LHCN-M2 (cell line): Measurements from ENCODE around the gene GBX1. TPM values are rescaled to one million over a fixed set of nuclear protein-coding genes. Genes with fewer than 3 reads are reported as not detected.

ENCODE experiments used
- DNase-seq: peaks from one replicate; pipeline ENCODE4 v3.0.0-alpha.2; 2012; ENCODE audit warnings: low read depth
- total RNA-seq: library from RNA; depleted of rRNA; stranded (reverse); fragments of >200 nt; gene quantifications from 2 replicates; pipeline ENCODE4 v1.2.3, GENCODE V29; 2014

GBX1 gene
- total RNA-seq, 1 experiment from 2014 or later = not detected

GRCh38 chr7:151193203-151193978 is 25.9 kb upstream of the GBX1 start:
- DNase-seq = no peak

DNA sequence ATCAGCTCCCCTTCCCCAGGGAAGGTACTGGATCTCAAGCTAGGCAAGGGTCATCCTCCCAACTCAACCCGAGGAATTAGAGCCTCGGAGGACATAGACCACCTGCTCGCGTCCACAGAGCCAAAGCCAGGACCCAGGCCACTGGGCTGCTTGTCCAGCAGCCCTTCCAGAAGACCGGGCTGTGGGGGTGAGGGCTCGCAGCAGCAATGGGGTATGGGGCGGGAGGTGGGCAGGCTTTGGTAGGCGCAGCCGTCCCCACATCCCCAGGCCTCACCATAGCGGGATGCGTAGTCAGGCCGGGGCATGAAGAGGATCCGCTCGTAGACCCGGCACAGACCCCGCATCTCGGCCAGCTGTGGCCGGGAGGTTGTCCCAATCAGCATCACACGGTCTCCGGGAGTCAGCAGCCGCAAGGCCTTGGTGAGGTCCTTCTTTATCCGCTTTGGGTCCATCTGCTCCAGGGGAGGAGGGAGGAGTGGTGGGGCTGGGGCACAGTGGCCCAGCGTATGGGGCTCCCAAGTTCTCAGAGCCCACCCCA is 24.6 kb upstream of the GBX1 start:
- no peak for DNase-seq

DNA sequence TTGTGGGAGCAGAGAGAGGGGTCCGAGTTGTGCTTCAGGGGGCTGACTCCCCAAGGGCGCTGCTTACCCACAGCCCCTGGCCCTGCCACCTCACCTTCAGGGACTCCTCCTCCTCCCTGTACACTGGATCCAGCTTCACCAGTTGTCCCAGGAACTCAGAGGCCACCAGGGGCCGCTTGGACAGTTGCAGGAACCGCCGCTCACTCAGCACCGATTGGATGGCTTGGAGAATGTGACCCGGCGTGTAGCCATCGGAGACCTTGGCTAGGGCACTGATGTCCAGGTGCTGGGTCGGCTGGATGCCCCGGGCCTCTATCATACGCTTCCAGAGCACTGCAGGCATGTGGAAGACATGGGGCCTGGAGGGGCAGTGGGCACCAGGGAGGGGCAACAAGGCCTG is 24.1 kb upstream of the GBX1 start:
- DNase-seq = no peak

GRCh38 chr7:151189038-151189437 is 21.5 kb upstream of the GBX1 start:
- no peak for DNase-seq

DNA sequence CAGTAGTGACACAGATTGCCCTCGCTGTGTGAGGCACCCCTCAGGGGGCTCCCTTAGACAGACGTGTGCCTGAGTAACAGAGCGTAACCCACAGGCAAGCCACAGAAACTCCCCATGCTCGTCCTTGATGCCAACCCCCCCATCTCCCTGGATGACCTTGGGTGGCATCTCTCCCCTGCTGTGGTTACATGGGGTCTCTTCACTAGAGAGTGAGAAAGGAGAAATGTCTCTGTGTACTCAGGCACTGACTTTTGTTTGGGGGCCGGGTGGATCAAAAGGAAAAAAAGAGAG is 20.7 kb upstream of the GBX1 start:
- DNase-seq = no peak

DNA sequence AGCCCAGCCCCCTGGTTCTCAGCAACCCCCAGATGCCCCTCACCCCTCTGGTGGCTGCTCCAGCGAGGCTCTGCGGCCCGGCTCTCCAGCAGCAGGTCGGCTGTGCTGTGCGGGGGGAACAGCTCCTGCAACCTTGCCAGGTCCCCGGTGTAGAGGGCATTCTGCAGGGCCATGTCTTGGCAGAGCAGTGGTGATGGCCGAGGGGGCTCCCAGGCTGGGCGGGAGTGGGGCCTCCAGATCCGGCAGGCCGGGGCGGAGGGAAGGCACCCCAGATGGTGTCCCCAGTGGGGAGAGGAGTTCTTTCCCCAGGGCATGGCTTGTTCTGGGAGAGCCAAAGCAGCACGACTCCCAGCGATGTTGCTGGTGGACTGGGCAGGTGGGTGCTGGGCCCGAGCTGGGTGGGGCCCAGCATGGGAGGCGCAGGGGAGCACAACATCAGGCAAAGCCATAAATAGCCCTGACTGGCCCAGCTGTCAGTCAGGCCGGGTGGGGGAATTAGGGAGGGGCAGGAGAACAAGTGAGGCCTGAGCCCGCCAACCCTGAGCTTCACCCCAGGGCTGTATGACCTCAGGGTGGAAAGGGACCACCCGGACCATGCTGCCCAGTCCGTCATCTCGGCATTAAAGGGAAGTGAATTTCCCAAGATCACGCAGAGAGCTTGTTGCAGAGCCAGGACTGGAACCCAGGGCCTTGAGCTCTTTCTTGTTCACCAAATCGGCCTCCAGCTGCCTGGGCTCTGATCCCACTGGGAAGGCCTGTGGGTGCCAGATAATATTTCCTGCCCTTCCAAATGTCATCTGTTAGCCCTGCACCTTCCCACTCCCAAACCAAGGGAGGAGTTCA is 20.1 kb upstream of the GBX1 start:
- no peak for DNase-seq

GRCh38 chr7:151186640-151187408 is 19.3 kb upstream of the GBX1 start, which contains the start of gene ASB10:
Gene ASB10 (minus strand): TSS chr7:151187250. CDS start chr7:151187130, 120 bp downstream.
- no peak for DNase-seq

DNA sequence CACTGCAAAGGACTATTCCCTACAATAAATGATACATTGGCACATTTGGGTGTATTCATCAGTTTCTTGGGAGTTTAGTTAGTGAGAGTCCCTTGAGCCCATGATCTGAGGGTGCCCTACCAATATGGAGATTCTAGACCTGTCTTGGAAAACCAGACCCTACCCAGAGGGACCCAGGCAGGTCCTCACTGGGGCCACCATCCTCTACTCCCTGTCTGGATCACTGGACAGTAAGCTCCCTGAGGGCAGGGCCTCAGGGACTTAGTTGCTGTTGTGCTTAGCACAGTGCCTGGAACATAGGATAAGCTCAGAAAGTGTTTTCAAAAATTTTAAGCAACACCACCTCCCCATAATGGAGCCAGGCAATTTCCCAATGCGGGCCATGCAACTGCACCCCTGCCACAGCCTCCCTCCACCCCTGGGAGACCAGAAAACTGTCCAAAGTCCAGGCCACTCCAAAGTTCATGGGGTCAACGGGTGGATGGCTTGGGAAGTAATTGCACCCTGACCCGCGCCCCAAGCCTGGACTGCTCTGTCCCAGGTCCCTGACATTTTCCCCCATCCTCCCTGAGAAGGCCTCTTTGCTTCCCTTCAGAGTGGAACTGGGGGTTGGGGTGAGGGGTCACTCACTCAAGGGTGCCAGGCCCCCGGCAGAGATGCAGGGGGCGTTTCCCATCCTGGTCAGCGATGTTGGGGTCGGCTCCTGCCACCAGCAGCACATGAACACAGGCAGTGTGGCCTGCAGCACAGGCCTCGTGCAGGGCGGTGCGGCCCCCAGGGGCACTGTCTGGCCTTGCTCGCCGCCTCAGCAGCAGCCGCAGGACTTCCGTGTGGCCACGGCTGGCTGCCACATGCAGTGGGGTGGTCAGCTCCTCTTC is 18.5 kb upstream of the GBX1 start:
- DNase-seq = no peak

DNA sequence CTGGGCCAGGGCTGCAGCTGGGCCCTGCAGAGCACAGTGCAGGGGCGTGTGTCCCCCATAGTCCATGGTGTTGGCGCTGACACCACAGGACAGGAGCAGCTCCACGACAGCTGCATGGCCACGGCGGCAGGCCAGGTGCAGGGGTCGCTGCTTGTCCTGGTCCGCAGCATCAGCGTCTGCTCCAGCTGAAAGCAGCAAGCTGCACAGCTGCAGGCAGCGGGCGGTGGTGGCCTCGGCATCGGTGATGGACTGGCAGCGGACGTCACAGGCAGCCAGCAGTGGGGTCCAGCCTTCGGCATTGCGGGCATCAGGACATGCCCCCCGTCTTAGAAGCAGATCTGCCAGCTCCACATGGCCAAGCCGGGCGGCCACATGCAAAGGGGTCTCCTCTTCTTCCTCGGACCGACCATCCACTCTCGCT is 13.5 kb upstream of the GBX1 start:
- DNase-seq = no peak

- no peak for DNase-seq
Measured at GRCh38 chr7:151179946-151180345, 12.5 kb upstream of the GBX1 start.

- DNase-seq = no peak
Measured at GRCh38 chr7:151179287-151179860, 11.9 kb upstream of the GBX1 start.

- DNase-seq = no peak
Measured at GRCh38 chr7:151178831-151179230, 11.3 kb upstream of the GBX1 start.

DNA sequence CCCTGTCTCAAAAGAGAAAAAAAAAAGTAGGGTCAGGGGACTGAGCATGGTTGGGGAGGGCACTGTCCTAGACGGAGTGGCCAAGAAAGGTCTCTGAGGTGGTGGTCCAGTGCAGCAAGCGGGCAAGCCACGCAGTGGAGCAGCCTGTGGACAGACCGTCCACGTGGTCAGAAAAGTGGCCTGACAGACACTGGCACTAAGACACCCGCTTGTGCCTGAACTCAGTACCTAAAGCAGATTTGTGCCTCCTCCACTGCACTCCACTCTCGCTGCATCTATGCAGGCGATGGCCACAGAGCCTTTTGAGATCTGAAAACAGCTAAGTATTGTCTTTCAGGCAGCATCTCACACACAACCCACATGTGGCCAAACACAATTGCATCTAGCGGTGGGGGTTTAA is 10.7 kb upstream of the GBX1 start:
- DNase-seq = no peak

GRCh38 chr7:151177310-151177709 is 9.8 kb upstream of the GBX1 start:
- DNase-seq = no peak

DNA sequence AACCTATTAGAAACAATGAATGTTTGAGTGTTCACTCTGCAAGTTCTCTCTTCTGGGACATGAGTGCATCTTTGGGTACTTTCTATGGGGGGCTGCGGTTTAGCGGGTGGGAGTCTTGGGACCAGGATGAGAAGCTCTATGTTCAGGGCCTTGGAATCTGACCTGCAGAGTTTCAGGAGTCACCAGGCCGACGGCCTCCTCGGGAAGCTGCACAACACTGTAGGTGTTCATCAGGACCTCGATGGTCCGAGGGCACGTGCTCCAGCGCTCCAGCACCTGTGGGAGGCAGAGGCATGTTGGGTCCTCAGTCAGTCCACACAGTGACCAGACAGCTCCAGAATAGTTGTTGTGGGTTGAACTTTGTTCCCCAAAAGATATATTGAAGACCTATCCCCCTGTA is 8.9 kb upstream of the GBX1 start:
- no peak for DNase-seq

DNA sequence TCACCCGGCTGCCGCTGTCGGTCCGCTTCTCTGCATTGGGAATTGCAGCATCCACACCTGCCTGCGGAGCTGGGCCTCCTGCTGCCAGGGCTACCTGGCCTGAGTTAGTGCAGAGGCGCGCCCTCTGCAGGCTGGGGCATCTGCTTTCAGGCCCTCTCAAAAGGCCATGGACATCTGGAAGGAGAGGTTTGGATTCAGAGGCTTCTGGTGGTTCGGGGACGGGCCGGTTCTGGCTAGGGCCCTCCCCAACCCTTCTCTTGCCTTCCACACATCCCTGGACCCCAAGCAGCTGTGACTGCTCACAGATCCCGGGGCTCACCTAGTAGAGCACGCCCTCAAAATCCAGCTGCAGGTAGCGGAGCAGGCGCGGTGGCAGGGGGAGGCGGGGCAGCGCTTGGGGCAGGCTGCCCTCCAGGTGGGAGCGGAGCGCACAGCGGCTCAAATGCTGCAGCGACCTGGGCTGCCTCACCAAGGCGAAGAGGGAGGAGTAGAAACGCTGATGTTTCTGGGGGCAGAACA is 8.4 kb upstream of the GBX1 start:
- DNase-seq = no peak

- no peak for DNase-seq
Measured at GRCh38 chr7:151175047-151175792, 7.7 kb upstream of the GBX1 start.

DNA sequence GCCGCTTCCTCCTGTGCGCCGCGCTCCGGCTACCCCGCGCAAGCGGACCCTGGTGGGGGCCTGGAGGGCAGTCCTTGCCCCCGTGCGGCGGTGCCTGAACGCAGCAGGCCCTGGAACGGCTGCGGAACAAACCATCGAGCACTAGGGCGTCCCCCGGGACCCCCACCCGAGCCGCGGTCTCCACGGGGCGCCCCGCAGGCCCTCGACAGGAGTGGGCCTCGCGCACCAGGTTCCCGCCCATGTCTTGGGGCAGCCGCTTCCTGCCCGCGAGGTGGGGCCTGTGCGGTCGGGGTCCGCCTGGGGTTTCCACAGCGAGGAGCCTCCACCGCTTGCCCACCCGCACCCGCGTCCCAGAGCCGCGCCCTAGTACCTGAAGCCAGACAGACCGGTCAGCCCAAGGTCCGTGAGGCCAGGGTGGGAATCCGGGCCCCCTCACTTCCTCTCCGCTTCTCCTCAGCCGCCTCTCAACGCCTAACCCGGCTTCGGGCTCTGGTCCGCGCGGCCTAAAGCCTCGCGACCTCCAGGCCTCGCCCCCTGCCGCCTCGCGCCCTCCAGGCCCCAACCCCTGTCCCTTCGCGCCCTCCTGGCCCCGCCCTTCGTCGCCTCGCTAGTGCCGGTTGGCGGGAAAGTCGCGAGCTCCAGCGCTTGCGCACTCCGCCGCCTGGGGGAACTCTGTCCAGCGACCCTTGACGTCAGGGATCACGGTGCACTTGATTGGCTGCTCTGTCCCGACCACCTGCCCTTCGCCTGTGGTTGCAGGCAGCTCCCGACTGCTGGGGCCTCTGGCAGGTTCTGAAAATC is 7.0 kb upstream of the GBX1 start:
- peak; percentile 14 for DNase-seq
